Esophagus squamous epithelium (tissue), 5 donors: Measurements from ENCODE around the gene SMARCAL1. TPM values are rescaled to one million over a fixed set of nuclear protein-coding genes. Genes with fewer than 3 reads are reported as not detected.
A peak's percentile ranks its signal among the peaks of the same experiment; 100 is the strongest.

ENCODE experiments used
- DNase-seq: peaks from one replicate; lab custom pipeline; 2025; lab: John Stamatoyannopoulos, UW
- H3K27ac ChIP-seq, 4 donors: fragments of 200-600 bp; sonication (generic); one replicate each; pipeline ENCODE4 v1.5.1; 2016 to 2019; ENCODE audit warnings: mild to moderate bottlenecking in 1 of 4
- H3K27me3 ChIP-seq, 4 donors: fragments of 200-600 bp; sonication (generic); 1 replicate in 3 of 4; 2 replicates in 1 of 4; pipeline versions ENCODE4 v1.5.1 to v1.6.0; 2017 to 2021; ENCODE audit warnings: antibody characterized with exemption in 1 of 4
- H3K36me3 ChIP-seq, 3 donors: fragments of 200-600 bp; sonication (generic); one replicate each; pipeline ENCODE4 v1.5.1; 2016 to 2019
- H3K4me1 ChIP-seq, 3 donors: fragments of 200-600 bp; sonication (generic); one replicate each; pipeline ENCODE4 v1.5.1; 2017 to 2019
- H3K4me3 ChIP-seq, 4 donors: fragments of 200-600 bp; sonication (generic); 1 replicate in 3 of 4; 2 replicates in 1 of 4; pipeline ENCODE4 v1.5.1; 2016 to 2019; ENCODE audit warnings: mild to moderate bottlenecking in 2 of 4, moderate library complexity in 1 of 4
- H3K9me3 ChIP-seq, 3 donors: fragments of 200-600 bp; sonication (generic); one replicate each; pipeline ENCODE4 v1.5.1; 2016 to 2019
- CTCF ChIP-seq, 6 experiments: fragments of 450-650 bp in 4 of 6; fragments of 200-600 bp in 2 of 6; sonication (generic) in 2 of 6; IDR thresholded peaks; one replicate each; pipeline ENCODE4 v1.5.1; 2016 to 2019; ENCODE audit warnings: antibody characterized with exemption in 6 of 6, mild to moderate bottlenecking in 4 of 6, moderate library complexity in 4 of 6
- POLR2A ChIP-seq, 4 donors: fragments of 450-650 bp; IDR thresholded peaks; one replicate each; pipeline ENCODE4 v1.6.1; 2017; ENCODE audit warnings: antibody characterized with exemption in 4 of 4, mild to moderate bottlenecking in 4 of 4, moderate library complexity in 3 of 4
- WGBS, 2 donors: methylation state at CpG; one replicate each; pipeline ENCODE4 v1.1.5; 2018; 5-methylcytosine and 5-hydroxymethylcytosine counted together
- intact Hi-C: fragments of 100-400 bp; cut with DNase I; formaldehyde crosslinking; loops from one replicate; pipeline ENCODE4 v1.15.0; 2022
- total RNA-seq, 4 donors: library from RNA; depleted of rRNA; stranded (reverse); fragments of >200 nt; gene quantifications; one replicate each; pipeline ENCODE4 v1.1.0, GENCODE V29; 2016
- donor health status: DM: yes; HTN: yes; CAD: no.

SMARCAL1 gene
- total RNA-seq, 4 donors from 2014 or later: 10.3 to 27.1 (median 18.1) TPM

- H3K27me3 ChIP-seq: no peaks in the 10 kb centered on the region
- intact Hi-C loops: no loop called here
- no peak overlapping the region for H3K4me3 ChIP-seq
- WGBS, 2 donors: 57 to 75% methylated on average over 1 of the region's 1 CpG
- peak overlapping the region in 3 of 4 donors; percentile 30 to 44 (median 43) for H3K27ac ChIP-seq
- no peak for TF ChIP-seq CTCF (IDR thresholded peaks at IDR 0.05)
- H3K36me3 ChIP-seq: no peaks in the 10 kb centered on the region
- no peaks in the 10 kb centered on the region for H3K9me3 ChIP-seq
- no peak for DNase-seq
- peaks cover 5 to 38% (median 8%) of the 10 kb centered on the region in 3 donors for H3K4me1 ChIP-seq
These were observed 77.8 kb downstream of the SMARCAL1 start for GRCh38 chr2:216490061-216490460.

DNA sequence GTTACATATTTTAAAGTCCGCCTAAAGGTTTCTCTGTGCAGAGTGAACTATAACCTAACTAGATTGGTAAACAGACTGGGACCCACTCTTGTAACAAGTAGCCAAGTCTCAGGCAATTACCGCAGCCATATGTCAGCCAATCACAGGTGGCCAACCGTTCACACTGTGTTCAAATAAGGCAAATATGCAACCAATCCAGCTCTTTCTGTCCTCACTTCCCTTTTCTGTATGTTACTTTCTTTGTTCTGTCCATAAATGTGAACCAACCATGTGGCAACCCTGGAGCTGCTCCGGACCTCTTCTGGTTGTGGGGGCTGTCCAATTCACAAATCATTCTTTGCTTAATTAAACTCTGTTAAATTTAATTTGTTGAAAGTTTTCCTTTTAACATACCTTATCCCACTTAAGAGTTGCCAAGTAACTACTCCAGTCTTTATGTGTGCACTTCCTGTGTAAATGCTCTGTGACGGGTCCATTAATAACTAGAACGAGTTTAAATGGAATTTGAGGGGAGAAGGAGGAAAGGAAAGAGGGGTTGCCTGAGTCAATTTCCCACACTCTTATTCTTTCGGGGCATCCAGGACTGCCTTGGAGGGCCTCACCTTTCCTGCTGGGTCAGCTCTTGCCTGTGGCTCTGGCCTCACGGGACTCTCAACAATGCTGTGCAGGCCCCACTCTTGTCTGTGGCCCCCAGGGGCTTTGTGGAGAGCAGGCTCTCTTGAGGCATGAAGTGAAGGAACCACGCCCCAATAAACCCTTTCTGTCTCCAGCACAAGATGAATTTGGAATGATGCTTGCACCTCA lies 79.7 kb downstream of the SMARCAL1 start:
- Histone ChIP-seq H3K4me1 (peaks cover 5 to 41% (median 8%) of the 10 kb centered on the region in 3 donors), H3K9me3 (no peaks in the 10 kb centered on the region), H3K36me3 (no peaks in the 10 kb centered on the region), H3K4me3 (no peak overlapping the region), H3K27ac (no peak overlapping the region), H3K27me3 (no peaks in the 10 kb centered on the region)
- intact Hi-C loops: no loop called here
- WGBS, 2 donors: 67 to 84% methylated on average over 9 of the region's 9 CpGs
- no peak for DNase-seq
- TF ChIP-seq CTCF (IDR thresholded peaks at IDR 0.05) (no peak), POLR2A (IDR thresholded peaks at IDR 0.05) (no peak)

DNA sequence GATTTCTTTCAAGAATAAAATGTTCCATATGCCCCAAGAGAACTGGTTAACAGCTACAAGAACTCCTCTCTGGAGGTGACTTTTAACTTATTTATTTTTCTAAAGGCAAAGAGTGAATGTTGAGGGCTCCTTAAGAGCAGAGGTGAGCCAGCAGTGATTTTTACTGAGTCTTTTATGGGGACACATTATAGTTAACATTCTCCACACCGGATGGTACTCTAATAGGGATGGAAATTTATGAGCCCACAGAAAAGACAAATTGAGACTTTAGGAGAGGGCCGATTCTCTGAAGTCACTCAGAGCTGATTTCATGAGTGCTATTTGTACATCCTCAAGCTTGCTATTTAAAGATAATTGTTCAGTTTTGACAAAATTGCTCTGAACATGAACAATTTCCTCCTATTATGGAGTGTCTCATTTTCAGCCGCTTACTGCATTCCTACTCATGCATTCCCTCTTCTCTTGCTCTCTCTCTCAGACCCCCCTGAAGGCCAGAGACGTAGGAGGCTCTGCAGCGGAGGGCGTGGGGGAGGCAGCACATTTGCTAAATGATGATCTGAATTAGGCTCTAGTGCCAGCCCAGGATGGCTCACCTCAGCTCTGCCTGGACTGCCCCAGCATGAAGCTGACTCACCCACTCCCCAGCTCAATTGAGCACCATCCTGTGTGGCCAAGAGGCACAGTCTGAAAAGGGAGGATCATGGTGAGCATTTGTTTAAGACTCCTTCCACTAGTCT lies 80.5 kb downstream of the SMARCAL1 start:
- no peak overlapping the region for H3K27ac ChIP-seq
- intact Hi-C loops: no loop called here
- H3K4me1 ChIP-seq: peaks cover 8 to 47% (median 11%) of the 10 kb centered on the region in 3 donors
- H3K4me3 ChIP-seq: no peak overlapping the region
- no peak for DNase-seq
- 57 to 58% methylated on average over 5 to 6 of the region's 6 CpGs for WGBS, 2 donors
- TF ChIP-seq CTCF (IDR thresholded peaks at IDR 0.05): no peak
- TF ChIP-seq POLR2A (IDR thresholded peaks at IDR 0.05): no peak
- no peaks in the 10 kb centered on the region for H3K9me3 ChIP-seq
- H3K36me3 ChIP-seq: no peaks in the 10 kb centered on the region
- no peaks in the 10 kb centered on the region for H3K27me3 ChIP-seq

DNA sequence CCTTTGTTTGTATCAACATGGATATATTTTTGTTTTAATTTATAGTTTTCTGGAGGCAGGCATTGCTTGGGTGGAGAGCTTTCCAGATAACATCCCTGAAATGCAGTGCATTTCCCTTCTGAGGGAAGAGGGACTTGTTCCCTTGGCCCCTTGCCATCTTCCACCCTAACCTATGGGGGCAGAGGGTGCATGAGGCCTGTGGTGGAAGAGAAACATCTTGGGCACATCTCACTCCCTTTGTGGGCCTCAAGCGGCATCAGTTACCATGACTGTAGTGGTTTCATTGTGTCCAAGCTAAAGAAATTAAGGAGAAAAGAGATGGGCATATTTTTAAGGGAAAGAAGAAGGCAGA lies 81.0 kb downstream of the SMARCAL1 start:
- Histone ChIP-seq H3K27ac (no peak overlapping the region), H3K4me1 (peaks cover 13 to 53% (median 16%) of the 10 kb centered on the region in 3 donors), H3K27me3 (no peaks in the 10 kb centered on the region), H3K36me3 (no peaks in the 10 kb centered on the region), H3K4me3 (no peak overlapping the region), H3K9me3 (no peaks in the 10 kb centered on the region)
- DNase-seq: no peak
- no peak for TF ChIP-seq CTCF (IDR thresholded peaks at IDR 0.05)
- TF ChIP-seq POLR2A (IDR thresholded peaks at IDR 0.05): no peak
- WGBS, 2 donors: 78 to 100% methylated on average over 1 of the region's 1 CpG
- intact Hi-C loops: no loop called here

DNA sequence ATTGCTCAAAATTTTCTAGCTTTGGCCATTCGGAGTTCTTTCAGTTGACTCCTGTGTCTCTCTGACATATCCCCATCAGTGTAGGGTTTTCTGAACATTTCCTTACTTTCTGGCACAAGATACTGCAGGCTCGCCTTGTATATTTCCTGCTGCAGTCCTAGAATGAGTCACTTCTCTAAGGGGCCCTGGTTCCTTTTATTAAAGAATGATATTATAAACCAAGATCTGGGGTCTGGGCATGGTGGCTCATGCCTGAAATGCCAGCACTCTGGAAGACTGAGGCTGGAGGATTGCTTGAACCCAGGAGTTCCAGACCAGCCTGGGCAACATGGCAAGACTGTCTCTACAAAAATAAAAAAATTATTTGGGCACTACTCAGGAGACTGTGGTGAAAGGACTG lies 83.4 kb downstream of the SMARCAL1 start:
- Histone ChIP-seq H3K27me3 (no peaks in the 10 kb centered on the region), H3K4me1 (peaks cover 9 to 51% (median 20%) of the 10 kb centered on the region in 3 donors), H3K4me3 (no peak overlapping the region), H3K36me3 (peaks cover 0 to 12% (median under 1%) of the 10 kb centered on the region in 3 donors), H3K27ac (no peak overlapping the region), H3K9me3 (no peaks in the 10 kb centered on the region)
- 33 to 34% methylated on average over 2 of the region's 2 CpGs for WGBS, 2 donors
- intact Hi-C loops: no loop called here
- no peak for TF ChIP-seq CTCF (IDR thresholded peaks at IDR 0.05)
- TF ChIP-seq POLR2A (IDR thresholded peaks at IDR 0.05): no peak
- DNase-seq: no peak
